G401.6 (cell line): ENCODE results near the gene MIA3.
A peak's percentile ranks its signal among the peaks of the same experiment; 100 is the strongest.
"Not testable (repeated sequence)": the region's sequence is repeated elsewhere in the genome, so short reads cannot be mapped to it uniquely, and the experiment has no call there.

Source experiments
- FAIRE-seq: peaks from 2 replicates; lab custom pipeline; 2012; peaks lifted over from hg19 to GRCh38; lab: Jason Lieb, UNC

MIA3 gene

DNA sequence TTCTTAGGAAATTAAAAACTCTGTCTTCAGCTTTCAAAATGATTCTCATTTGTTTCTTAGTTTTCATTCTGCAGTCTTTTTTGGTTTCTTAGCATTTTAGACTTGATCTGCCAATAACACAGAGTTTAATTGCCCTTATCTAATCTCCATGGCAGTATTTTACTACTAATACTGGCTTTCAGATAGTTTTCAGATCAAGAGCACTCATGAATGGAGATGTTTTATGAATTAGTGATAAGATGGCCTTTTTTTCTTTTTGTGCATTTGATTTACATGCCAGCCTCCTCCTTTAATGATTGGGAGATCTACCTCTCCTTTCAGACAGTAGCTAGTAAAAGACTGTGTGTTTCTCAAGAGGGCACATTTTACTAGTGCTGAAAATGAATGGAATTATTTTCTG lies 5.6 kb downstream of the MIA3 start:
- no peak for FAIRE-seq

DNA sequence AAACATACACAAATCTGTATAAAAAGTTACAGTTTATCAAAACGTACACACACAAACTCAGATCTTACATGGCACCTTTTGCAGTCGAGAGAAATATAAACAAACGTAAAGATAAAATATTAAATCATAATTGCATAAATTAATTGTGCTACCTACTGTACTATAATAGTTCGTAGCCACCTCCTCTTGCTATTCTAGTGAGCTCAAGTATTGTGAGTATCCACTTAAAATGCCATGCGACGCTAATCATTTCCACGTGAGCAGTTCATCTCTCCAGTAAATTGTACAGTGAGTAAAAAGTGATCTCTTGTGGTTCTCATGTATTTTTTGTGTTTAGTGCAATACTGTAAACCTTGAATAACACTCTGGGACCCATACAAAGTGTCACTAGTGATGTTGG lies 6.3 kb downstream of the MIA3 start:
- FAIRE-seq, result no peak

DNA sequence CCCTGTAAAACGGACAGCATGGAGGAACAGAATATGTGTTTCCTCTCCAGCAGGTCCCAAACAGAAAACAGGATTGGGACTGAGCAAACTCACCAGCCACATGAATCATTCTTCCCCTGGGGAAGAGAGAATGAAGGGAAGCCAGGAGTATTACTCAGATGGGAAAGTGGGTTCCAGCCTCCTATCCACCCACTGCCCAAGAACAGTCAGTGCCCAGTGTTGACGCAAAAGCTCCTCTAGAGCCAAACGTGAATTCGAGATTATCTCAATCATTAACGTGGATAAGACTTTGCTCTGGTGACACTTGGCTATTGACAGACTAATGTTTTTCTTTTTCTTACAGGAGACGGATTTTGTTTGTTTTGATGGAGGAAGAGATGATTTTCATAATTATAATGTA lies 9.3 kb downstream of the MIA3 start:
- no peak for FAIRE-seq

DNA sequence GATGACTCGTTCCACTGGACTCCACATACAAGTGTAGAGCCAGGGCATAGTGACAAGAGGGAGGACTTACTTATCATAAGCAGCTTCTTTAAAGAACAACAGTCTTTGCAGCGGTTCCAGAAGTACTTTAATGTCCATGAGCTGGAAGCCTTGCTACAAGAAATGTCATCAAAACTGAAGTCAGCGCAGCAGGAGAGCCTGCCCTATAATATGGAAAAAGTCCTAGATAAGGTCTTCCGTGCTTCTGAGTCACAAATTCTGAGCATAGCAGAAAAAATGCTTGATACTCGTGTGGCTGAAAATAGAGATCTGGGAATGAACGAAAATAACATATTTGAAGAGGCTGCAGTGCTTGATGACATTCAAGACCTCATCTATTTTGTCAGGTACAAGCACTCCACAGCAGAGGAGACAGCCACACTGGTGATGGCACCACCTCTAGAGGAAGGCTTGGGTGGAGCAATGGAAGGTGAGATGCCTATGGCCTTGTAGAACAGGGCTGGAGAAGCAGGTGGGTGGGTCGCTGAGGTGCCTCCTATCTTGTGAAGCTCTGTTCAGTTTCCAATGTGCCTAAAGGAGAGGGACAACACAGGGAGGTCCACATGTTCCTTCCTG lies 12.1 kb downstream of the MIA3 start:
- no peak for FAIRE-seq

DNA sequence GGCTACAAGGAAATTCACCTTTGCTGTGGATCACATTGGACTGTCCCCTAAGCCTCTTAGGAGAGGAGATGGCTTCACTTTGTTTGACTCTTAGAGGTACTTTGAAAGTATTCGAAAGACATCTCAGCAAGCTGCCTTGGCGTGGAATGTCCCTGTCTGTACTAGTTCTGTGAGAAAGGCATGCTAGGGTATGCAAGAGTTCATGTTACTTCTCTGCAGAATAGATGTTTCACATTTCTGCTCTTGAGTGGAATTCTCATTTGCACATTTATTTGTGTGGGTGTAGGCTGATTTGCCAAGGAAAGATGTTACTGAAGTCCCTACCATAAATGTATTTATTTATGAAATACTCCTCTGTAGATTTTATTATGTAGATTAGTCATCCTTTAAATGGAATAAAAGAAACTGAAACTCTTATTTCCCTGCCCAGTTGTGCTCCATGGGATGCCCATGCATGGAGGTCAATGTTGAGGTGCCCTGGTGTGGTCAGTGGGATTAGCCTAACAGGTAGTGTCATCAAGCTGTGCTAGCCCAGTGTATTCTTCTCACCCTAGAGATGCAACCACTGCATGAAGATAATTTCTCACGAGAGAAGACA lies 13.8 kb downstream of the MIA3 start:
- FAIRE-seq, result no peak

DNA sequence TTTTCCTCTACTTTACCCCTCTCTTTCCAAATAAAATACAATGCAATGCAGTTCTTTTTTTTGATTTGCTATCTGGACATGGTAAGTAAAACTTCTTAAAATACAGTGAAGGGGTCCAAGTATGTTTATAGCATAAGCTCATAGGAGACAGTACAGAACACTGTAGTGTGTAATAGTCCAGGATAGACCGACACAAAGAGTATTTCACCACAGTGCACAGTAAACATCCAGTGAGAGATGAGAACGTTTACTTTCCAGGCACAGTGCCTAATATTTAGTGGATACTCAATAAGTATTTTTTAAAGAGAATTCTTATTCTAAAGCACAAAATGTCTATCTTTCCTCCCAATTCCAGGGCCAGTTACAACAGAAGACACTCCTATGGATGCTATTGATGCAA lies 14.9 kb downstream of the MIA3 start:
- no peak for FAIRE-seq

DNA sequence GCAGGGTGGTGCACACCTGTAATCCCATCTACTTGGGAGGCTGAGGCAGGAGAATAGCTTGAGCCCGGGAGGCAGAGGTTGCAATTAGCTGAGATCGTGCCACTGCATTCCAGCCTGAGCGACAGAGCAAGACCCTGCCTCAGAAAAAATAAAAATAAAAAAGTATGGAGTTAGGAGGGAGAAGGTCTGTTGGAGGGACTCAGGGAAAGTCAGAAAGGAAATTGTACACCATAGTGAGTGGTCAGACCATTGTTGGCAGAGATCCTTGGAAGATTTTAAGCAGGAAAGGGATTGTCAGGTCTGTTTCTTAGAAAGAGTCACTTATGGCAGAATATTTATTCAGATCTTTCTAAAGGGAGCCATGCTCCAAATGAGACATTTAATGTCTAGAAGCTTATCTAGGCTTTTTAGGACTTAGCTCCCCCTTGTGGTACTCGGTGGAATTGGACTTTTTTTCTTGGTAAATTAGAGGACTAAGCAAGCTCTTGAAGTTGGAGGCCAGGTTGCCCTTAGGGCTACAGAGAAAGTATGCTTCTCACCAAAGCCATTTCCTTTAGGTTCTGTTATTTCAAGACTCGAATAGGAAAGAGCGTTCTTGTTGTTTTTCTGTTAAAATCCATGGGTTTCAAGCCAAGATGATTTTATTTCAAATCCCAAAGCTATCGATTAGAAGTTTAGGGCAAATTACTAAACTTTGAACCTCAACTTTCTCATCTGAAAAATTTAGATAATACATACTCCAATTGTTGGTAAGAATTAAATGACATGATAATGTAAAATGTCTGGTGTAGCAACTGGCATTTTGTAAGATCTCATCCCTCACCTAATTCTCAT lies 16.5 kb downstream of the MIA3 start:
- peak; percentile 93 for FAIRE-seq

DNA sequence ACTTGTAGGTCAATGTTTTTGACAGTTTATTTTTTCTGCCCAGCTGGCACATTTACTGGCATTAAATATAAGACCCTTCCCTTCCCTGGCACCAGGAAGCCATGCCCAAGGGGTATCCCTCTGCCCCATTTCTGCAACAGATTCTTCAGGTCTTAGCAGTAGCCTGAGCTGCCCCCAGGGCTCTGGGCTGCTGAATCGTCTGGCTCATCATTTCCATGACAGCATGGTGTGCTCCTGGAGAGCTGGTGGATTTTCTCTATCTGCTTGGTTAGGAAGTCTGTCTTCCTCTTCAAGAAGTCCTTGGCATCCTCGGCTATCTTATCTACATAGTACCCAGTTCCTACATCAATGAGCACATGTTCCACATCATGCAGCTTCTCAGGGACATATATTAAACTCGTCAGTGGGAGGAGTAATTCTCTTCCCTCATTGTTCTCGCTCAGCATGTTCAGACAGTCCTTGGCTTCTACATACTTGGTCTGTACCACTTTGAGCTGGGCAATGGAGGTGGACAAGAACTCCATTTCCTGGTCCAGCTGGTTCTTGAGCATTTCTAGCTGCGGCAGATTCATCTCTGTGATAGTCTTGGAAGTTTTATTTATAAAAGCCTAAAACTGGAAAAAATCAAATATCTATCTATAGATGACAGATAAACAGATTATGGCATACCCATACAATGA lies 23.5 kb downstream of the MIA3 start:
- no peak for FAIRE-seq

DNA sequence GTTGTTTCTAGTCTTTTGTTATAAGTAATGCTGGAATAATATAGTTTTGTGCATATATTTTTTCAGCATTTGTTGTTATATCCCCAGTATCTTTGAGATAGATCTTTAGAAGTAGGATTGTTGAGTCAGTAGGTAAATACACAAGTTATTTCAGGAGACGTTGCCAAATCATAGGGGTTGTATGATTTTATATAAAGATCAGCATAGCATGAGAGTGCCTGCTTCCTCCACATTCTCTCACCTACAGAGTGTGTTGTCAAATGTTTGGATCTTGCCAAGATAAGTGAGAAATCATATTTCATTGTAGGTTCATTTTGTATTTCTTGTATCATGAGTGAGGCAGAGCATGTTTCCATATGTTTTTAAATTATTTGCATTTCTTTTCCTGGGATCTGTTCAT lies 24.6 kb downstream of the MIA3 start:
- FAIRE-seq, result no peak

DNA sequence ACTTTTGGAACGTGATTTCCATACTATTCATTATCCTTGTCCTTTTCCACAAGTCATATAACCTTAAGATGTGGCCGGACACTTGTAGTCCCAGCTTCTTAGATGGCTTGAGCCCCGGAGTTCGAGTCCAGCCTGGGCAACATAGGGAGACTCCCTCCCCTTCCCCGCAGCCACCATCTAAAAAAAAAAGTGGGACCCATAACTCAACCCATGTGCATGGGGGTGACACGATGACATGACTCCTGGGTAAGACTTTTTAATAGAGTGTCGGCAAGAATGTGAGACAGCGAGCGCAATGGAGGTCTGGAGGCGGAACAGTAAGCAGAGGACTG lies 25.7 kb downstream of the MIA3 start:
- no peak for FAIRE-seq

DNA sequence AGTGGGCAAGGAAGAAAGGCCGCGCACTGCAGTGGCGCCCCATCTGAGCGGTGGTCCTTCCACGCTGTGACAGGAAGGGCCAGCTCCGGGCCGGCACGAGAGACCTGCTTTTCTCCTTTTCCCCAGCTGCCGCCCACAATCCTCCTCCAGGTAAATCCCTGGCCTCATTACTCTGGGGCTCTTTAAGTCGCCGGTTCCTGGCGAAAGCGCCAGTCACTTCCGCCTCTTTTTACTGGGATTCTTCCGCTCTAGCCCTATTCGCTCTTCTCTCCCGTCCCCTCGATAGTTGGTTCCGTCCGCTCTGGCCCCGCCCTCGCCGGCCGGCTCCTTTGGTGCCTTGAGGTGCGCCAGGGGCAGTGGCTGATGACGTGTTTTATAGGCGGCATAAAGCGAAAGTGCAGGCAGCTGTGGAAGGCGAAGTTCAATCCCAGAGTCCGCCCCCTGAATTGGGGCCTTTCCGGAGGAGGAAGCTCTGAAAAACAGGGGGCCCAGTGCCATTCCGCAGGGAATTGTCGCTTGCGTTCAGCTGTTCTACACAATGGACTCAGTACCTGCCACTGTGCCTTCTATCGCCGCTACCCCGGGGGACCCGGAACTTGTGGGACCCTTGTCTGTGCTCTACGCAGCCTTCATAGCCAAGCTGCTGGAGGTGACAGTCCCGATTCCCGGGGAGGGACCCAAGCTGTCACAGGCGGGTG lies 26.2 kb downstream of the MIA3 start:
- peak; percentile 99 for FAIRE-seq

DNA sequence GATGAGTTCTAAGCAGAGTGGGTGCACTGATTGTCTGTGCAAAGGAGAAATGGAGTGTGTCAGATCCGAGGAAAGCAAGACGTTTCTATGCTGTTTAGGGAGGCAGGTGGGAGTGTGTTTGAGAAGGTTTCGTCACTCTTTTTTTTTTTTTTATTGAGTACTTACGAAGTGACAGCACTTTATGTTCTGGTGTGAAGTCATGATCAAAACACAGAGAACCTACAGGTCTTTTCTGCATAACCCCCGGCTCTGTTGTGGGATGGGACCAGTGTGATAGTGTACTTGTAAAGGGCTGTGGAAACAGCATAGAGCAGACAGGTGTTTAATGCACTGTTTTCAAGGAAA lies 26.7 kb downstream of the MIA3 start:
- FAIRE-seq, result no peak

DNA sequence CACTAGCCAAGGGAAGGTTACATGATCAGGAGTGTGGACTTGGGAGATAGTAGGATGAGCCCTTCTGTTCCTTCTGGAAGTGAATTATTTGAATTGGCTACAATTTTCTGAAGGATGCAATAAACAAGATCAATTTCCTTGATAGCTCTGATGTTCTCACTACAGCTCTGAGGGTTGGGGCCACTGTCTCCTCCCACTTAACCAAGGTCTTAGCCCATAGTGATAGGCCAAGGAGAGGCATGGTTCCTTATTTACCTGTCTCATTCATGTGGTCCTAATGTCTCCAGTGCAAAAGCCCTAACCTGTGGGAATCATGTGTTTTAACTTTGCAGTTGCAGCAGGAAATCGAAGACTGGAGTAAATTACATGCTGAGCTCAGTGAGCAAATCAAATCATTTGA lies 34.8 kb downstream of the MIA3 start:
- FAIRE-seq, result no peak

DNA sequence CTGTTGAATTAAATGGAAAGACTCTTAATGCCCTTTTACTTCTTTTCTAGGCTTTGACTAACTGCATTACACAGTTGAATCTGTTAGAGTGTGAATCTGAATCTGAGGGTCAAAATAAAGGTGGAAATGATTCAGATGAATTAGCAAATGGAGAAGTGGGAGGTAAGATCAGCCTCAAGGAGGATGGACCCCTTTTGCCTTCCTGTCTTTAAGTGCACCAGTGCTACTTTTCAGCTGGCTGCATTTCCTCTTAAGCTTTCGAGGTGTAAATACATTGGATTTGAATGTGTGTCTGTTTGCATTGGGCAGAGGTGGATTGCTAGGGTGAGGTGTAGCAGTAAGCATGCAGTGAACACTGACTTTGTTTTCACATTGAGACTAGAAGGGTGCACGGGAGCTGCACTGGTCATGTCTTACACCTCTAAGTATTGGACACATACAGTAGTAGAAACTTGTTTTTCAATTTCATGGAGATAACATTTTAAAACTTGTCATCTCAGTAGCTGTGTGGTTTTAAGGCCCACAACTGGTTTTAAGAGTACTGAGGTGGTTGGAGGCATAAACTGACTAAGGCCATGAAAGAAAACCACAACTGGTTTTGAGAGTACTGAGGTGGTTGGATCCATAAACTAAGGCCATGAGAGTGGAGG lies 35.4 kb downstream of the MIA3 start:
- FAIRE-seq, result no peak

DNA sequence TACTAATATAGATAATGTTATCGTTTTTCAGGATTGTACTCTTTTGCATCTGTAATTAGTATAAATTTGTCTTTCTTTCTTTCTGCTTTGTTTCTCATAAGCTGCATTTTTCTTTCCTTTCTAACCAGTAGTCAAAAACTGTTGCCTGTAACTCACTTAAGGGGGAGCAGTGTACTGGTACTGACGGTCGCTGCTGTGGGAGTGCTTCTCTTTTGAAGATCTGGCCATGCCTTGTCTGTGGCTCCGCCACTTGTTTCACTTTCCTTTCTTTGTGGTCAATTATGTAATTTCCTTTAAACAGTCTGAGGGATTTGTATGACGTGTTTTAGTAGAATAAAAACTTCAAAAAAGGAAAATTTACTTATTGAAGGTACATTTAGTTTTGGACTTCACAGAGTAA lies 37.0 kb downstream of the MIA3 start:
- FAIRE-seq, result peak; percentile 11

DNA sequence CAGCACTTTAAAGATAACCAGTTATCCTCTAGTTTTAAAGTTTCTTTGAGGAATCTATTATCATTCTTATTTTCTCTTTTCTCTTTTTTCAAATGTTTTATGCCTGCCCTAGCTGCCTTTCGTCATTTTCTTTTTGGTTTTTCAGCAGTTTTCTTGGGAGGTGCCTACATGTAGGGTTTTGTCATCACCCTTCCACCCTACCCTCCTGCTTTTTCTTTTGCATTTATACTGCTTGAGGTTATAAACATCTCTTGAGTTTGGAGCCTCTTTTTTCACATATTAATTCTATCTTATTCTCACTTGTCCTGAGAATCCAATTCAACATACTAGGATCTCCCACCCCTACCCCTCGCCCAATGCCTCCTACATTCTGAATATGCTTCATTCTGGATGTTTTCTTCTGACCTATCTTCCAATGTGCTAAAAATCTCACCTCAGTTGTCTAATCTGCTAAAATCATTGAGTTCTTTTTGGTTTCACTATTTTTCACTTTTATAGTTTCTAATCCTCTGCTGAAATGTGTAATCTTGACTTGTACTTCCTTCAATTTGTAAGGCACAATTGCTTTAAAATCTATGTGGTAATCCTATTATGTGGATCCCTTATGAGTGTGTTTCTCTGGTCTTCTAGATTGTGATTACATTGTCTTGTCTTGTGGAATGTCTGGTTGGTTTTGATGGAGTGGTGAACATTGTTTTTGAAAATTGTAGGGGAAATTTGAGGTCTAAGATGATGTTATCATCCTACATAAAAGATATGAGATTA lies 38.7 kb downstream of the MIA3 start:
- no peak for FAIRE-seq

DNA sequence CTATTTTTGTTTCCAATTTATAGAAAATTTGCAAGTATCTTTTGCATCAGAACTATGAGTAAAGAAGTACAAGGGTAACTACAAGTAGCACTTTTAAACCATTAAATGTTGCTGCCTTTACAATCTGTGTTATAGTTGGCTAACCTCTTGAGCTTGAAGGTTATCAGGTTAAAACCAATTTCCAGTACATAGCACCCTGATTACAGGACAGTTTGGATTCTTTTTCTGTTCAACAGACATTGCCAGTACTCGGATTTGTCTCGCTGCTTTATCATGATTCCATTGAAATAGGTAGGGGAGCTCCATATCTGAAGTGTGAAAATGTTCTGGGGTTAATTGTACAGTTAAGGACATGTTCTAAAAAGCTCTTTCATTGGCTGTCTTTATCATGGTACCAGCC lies 40.0 kb downstream of the MIA3 start:
- no peak for FAIRE-seq

DNA sequence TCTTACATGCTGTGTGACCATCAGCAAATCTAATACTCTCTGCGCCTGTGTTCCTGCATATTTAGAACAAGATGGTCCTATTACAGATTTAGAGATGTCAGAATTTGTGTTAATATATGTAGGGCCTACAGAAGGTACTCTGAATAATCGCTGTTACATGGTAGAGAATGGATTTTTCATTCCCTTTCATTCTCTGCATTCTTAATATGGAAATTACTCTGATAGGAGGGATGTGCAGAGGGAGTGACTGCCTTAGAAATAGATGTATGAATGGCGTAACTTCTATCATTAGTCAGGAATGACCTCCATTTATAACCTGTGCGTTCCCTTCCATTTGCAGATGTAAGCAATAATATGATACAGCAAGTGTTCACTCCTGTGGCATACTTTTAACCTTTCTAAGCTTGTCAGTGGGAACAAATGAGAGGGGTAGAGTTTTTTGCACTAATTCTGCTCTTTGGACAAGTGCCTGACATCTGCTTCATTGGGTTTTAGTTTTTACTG lies 45.6 kb downstream of the MIA3 start:
- FAIRE-seq, result no peak

DNA sequence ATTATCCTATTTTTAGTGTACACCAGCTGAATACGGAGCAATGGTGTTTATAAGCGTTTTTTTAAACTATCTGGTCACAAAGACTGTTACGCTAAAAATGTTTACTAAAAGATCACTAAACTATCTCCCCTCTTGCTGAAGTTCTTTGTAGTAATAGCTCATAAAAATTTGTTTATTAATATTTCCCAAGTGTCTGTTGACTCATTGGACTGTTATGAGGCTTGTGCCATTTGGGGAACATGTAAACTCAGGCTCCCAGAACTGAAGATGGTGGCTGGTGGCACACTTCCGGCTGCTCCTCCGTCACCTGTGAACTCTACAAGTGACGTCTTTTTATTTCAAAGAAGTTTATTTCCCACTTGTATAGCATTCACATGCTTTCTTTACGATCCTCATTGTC lies 48.1 kb downstream of the MIA3 start:
- no peak for FAIRE-seq

DNA sequence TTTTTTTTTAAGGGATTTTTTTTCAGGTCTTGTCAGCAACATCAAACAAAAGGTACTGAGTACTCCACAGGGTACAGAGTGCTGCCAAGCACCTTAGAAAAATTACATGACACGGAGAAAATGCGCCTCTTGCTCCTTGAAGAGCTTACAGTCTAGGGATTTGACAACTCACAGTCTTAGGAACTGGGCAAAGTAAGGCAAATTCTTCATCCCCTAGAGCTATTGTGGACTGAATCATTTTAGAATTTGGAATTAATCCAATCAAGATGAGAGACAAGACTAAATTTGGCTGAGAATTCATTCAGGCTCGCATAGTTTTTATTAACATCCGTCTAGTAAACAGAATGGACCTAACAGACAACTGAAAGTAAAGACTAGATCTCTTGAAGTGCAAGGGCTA lies 50.3 kb downstream of the MIA3 start:
- FAIRE-seq, result not testable (repeated sequence)

DNA sequence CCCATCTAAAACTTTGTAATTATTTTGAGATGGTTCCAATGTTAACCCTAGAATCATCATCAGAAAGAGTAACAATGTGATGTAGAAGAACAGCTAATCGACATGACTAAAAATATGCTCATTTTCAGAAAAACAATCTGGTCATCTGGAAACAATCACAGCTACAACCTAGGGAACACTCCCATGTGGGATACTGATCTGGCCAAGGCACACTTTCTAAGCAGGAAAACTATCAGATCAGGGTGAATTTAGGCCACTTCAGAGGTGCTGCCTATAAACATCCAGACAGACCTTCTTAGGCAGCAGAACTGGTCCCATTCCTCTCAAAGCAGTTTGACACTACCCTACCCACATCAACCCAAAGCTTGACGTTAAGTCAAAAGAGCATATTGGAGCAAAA lies 51.2 kb downstream of the MIA3 start:
- FAIRE-seq, result peak; percentile 19
